Vagina (tissue), 2 donors: ENCODE results near the gene GSK3A. TPM values are rescaled to one million over a fixed set of nuclear protein-coding genes. Genes with fewer than 3 reads are reported as not detected.

Experiments used
- DNase-seq, 2 donors: peaks; one replicate each; pipeline ENCODE4 v3.0.0-alpha.2; 2017; ENCODE audit errors: extremely low spot score in 2 of 2
- H3K27ac ChIP-seq: fragments of 200-600 bp; sonication (generic); one replicate; pipeline ENCODE4 v1.5.1; 2019
- H3K27me3 ChIP-seq: fragments of 200-600 bp; sonication (generic); one replicate; pipeline ENCODE4 v1.5.1; 2019
- H3K36me3 ChIP-seq, 2 donors: fragments of 200-600 bp; sonication (generic); one replicate each; pipeline ENCODE4 v1.5.1; 2017 to 2019
- H3K4me1 ChIP-seq: fragments of 200-600 bp; sonication (generic); one replicate; pipeline ENCODE4 v1.5.1; 2019
- H3K4me3 ChIP-seq, 2 donors: fragments of 200-600 bp; sonication (generic); 1 replicate in 1 of 2; 2 replicates in 1 of 2; pipeline ENCODE4 v1.5.1; 2016 to 2019
- H3K9me3 ChIP-seq: fragments of 200-600 bp; sonication (generic); one replicate; pipeline ENCODE4 v1.5.1; 2019
- CTCF ChIP-seq, 3 experiments: fragments of 450-650 bp in 2 of 3; fragments of 200-600 bp in 1 of 3; sonication (generic) in 1 of 3; IDR thresholded peaks; one replicate each; pipeline ENCODE4 v1.5.1; 2017 to 2019; ENCODE audit warnings: antibody characterized with exemption in 3 of 3, mild to moderate bottlenecking in 2 of 3, moderate library complexity in 2 of 3
- POLR2A ChIP-seq, 2 donors: fragments of 450-650 bp; IDR thresholded peaks; one replicate each; pipeline ENCODE4 v1.6.1; 2017; ENCODE audit warnings: antibody characterized with exemption in 2 of 2, mild to moderate bottlenecking in 2 of 2, moderate library complexity in 2 of 2
- POLR2AphosphoS5 ChIP-seq, 2 donors: sonication (generic); formaldehyde crosslinking; IDR thresholded peaks; one replicate each; pipeline ENCODE4 v1.9.0; 2017; ENCODE audit warnings: antibody characterized with exemption in 2 of 2, mild to moderate bottlenecking in 2 of 2, low read depth in 1 of 2; ENCODE audit not compliant: insufficient read depth in 1 of 2
- intact Hi-C: fragments of 100-400 bp; cut with DNase I; formaldehyde crosslinking; loops from one replicate; pipeline ENCODE4 v1.15.1; 2023
- total RNA-seq: library from RNA; depleted of rRNA; stranded (reverse); fragments of >200 nt; gene quantifications from one replicate; pipeline ENCODE4 v1.2.3, GENCODE V29; 2016

Gene GSK3A
- total RNA-seq, 1 donor from 2014 or later, result 21.1 TPM

GRCh38 chr19:42281827-42282762, 39.7 kb upstream of the GSK3A start:
- intact Hi-C loops, result loop anchor here (2.0 kb wide), 1 partner anchor 27 kb away; the partner anchor contains the start of gene ERF
- peak overlapping the region; percentile 100 for H3K27ac ChIP-seq
- no peaks in the 10 kb centered on the region for H3K27me3 ChIP-seq
- peaks cover 83% of the 10 kb centered on the region for H3K4me1 ChIP-seq
- peak overlapping the region; percentile 68 to 75 for H3K4me3 ChIP-seq
- DNase-seq, result no peak
- TF ChIP-seq POLR2AphosphoS5 (IDR thresholded peaks at IDR 0.05; ENCODE audit: insufficient read depth in 1 of 2, low read depth in 1 of 2) (no peak), CTCF (IDR thresholded peaks at IDR 0.05) (no peak), POLR2A (IDR thresholded peaks at IDR 0.05) (no peak)
- H3K36me3 ChIP-seq, result peaks cover 0 to under 1% of the 10 kb centered on the region in 2 donors
- H3K9me3 ChIP-seq, result no peaks in the 10 kb centered on the region

- intact Hi-C loops, result loop anchor here (2.0 kb wide), 1 partner anchor 26 kb away; the partner anchor contains the start of gene ERF
- Histone ChIP-seq H3K27ac (peak overlapping the region; percentile 100), H3K27me3 (no peaks in the 10 kb centered on the region), H3K4me3 (peak overlapping the region; percentile 68 to 75), H3K36me3 (no peaks in the 10 kb centered on the region), H3K9me3 (no peaks in the 10 kb centered on the region), H3K4me1 (peaks cover 83% of the 10 kb centered on the region)
- DNase-seq, result no peak
- no peak for TF ChIP-seq POLR2A (IDR thresholded peaks at IDR 0.05)
- TF ChIP-seq CTCF (IDR thresholded peaks at IDR 0.05), result no peak
- TF ChIP-seq POLR2AphosphoS5 (IDR thresholded peaks at IDR 0.05; ENCODE audit: insufficient read depth in 1 of 2, low read depth in 1 of 2), result peak in 1 of 2 donors; percentile 30
Observed at GRCh38 chr19:42281146-42281826, 38.9 kb upstream of the GSK3A start.

GRCh38 chr19:42280815-42281145, 38.4 kb upstream of the GSK3A start:
- Histone ChIP-seq H3K36me3 (no peaks in the 10 kb centered on the region), H3K4me3 (peak overlapping the region; percentile 68 to 75), H3K4me1 (peaks cover 83% of the 10 kb centered on the region), H3K27ac (peak overlapping the region; percentile 100), H3K9me3 (no peaks in the 10 kb centered on the region), H3K27me3 (no peaks in the 10 kb centered on the region)
- intact Hi-C loops, result loop anchor here (2.0 kb wide), 1 partner anchor 26 kb away; the partner anchor contains the start of gene ERF
- TF ChIP-seq CTCF (IDR thresholded peaks at IDR 0.05) (no peak), POLR2AphosphoS5 (IDR thresholded peaks at IDR 0.05; ENCODE audit: insufficient read depth in 1 of 2, low read depth in 1 of 2) (no peak), POLR2A (IDR thresholded peaks at IDR 0.05) (no peak)
- DNase-seq, result no peak

DNA sequence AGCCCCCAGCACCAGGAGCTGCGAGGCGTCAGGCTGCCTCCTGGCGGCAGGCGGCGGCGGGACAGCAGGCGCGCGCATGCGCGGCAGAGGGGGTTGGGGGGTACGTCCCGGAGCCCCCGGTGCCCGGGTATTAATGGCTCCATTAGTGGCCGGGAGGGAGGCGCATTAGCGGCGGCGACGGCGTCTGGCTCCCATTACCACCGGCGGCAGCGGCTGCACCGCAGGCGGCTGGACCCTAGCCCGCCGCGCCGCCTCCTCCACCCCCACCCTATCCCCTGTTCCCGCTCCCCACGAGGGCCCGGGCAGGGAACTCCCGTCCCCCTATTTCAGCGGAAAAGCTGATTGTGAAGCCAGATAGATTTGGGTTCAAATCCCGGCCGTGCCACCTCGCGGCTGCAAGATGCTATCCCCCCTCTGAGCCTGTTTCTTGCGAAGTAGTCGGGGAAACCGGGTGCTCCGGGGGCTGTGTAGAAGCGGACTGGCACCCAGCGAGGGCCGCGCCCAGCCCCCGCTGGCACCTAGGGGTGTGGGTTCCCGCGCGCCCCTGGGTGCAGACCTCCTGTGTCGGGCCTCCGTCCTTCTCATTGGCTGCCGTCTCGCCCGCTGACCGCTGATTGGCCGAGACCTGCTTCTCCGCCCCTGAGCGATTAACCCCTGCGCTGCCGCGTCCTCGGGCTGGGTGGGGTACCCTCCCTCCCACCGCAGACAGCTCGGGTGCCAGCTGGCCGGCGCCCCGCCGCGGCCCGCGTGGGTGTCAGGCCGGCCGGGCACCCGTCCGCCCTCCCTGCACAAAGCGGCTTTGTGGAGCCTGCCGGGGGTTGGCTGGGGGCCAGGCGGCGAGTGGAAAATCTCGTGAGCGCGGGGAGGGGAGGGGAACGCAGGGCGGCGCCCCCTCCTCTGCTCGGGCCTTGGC, 37.8 kb upstream of the GSK3A start:
- Histone ChIP-seq H3K27me3 (no peaks in the 10 kb centered on the region), H3K4me3 (peak overlapping the region; percentile 68 to 75), H3K36me3 (peaks cover 0 to 3% of the 10 kb centered on the region in 2 donors), H3K9me3 (no peaks in the 10 kb centered on the region), H3K4me1 (peaks cover 82% of the 10 kb centered on the region), H3K27ac (peak overlapping the region; percentile 100)
- TF ChIP-seq POLR2AphosphoS5 (IDR thresholded peaks at IDR 0.05; ENCODE audit: insufficient read depth in 1 of 2, low read depth in 1 of 2) (peak in 1 of 2 donors; percentile 84), CTCF (IDR thresholded peaks at IDR 0.05) (peak; percentile 65 to 97 (median 85)), POLR2A (IDR thresholded peaks at IDR 0.05) (peak in 1 of 2 donors; percentile 39)
- DNase-seq, result no peak
- intact Hi-C loops, result loop anchor here (2.0 kb wide), 1 partner anchor 25 kb away; the partner anchor contains the start of gene ERF
